Adrenal gland (tissue), 5 donors: ENCODE results near the gene GPC5.

Experiments
- CTCF ChIP-seq, 6 experiments: fragments of 450-650 bp in 4 of 6; fragments of 200-600 bp in 2 of 6; sonication (generic) in 1 of 6; IDR thresholded peaks; 1 replicate in 5 of 6; 2 replicates in 1 of 6; pipeline versions ENCODE4 v1.5.1 to v1.8.0; 2016 to 2021; ENCODE audit warnings: antibody characterized with exemption in 6 of 6, mild to moderate bottlenecking in 2 of 6, moderate library complexity in 1 of 6
- POLR2A ChIP-seq, 2 donors: fragments of 450-650 bp; IDR thresholded peaks; one replicate each; pipeline ENCODE4 v1.6.1; 2017; ENCODE audit warnings: antibody characterized with exemption in 2 of 2, mild to moderate bottlenecking in 2 of 2, moderate library complexity in 1 of 2
- donor health status: DM: no; HTN: no; CAD: no.

GRCh38 chr13:91962946-91963345 is 564.5 kb downstream of the GPC5 start:
- no peak for TF ChIP-seq CTCF (IDR thresholded peaks at IDR 0.05)
- no peak for TF ChIP-seq POLR2A (IDR thresholded peaks at IDR 0.05)
